Astrocyte of the hippocampus (primary cell): ENCODE measurements around the gene CSF2.
"Not testable (repeated sequence)": the region's sequence is repeated elsewhere in the genome, so short reads cannot be mapped to it uniquely, and the experiment has no call there.

Source experiments
- DNase-seq: peaks from one replicate; pipeline ENCODE4 v3.0.0; 2011; ENCODE audit warnings: low read depth, low spot score

Gene CSF2

DNA sequence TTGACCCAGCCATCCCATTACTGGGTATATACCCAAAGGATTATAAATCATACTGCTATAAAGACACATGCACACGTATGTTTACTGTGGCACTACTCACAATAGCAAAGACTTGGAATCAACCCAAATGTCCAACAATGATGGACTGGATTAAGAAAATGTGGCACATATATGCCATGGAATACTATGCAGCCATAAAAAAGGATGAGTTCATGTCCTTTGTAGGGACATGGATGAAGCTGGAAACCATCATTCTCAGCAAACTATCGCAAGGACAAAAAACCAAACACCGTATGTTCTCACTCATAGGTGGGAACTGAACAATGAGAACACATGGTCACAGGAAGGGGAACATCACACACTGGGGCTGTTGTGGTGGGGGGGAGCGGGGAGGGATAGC, 35.4 kb downstream of the CSF2 start:
- not testable (repeated sequence) for DNase-seq

DNA sequence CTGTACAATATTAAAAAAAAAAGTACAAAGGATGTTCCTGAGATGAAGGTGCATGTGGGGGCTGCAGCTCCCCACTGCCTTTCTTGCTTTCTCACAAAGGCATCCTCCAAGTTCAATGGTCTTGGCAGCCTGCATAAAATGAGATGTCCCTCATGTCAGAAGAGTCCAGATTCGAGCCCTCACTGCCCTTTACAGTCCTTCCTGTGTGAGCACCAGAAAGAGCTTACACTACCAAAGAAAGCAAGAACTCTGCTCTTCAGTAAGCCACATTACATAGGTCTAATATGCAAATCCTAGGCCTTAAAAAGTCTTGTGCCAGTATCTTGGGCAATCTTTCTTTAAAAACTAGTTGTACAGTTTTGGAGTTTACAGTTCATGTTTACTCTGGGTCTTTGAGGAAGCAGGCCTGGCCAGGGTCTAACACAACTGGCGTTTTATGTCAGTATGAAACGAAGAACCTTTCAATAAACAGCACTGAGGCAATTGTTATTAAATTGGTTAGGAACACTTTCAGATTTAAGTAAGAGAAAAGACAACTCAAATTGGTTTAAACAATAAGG, 36.0 kb downstream of the CSF2 start:
- DNase-seq: no peak

DNA sequence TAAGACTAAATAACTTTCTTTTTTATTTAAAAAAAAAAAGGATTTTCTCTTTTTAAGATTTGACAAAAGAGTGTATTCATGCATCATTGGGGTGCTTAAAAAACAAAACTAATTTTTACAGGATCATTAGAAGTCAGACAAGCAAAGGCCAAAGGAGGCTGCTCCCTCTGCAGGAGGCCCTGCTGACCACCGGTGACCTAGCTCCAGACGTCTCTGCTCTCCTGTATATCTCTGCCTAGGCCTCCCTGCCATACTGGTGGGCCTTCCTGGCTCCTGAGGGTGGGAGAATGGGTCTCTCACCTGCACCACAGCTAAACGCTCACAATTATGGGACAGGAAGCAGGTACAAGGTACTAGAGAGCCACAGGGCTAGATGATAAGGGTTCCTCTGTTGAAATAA, 36.6 kb downstream of the CSF2 start:
- no peak for DNase-seq

DNA sequence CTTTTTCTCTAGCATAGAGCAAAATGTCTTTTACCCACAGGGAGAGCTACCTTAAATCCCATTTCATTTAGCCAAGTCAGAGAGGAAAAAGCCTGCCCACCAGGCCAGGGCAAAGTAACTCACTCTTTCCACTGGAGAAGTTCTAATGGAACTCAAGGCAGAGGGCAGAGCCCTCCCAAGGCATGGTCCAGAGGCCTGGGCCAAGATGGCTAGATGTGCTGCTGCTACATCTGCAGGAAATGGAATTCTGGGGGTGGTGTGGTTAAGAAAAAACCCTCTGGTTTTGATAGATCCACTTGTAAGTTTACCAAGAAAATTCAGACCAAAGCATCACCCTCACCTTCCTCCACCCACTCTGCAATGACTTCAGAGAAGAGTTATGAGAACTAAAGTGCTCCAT, 37.3 kb downstream of the CSF2 start:
- no peak for DNase-seq

DNA sequence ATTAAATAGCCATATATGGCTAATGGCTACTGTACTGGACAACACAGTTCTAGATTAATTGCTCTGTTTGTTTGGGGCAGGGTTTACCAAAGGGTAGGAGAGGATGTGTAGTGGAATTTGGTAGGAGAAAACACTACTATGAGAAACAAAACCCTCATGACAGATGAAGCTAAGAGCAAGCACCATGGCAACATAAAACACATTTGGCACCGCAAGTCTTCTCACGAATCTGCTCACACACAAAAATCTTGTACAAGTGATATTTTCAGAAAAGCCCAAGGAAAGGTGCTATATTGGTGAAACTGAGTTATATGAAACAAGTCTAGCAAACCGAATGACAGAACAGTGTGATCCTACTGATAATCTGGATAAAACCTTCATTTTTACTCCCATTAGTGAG, 38.5 kb downstream of the CSF2 start:
- no peak for DNase-seq

DNA sequence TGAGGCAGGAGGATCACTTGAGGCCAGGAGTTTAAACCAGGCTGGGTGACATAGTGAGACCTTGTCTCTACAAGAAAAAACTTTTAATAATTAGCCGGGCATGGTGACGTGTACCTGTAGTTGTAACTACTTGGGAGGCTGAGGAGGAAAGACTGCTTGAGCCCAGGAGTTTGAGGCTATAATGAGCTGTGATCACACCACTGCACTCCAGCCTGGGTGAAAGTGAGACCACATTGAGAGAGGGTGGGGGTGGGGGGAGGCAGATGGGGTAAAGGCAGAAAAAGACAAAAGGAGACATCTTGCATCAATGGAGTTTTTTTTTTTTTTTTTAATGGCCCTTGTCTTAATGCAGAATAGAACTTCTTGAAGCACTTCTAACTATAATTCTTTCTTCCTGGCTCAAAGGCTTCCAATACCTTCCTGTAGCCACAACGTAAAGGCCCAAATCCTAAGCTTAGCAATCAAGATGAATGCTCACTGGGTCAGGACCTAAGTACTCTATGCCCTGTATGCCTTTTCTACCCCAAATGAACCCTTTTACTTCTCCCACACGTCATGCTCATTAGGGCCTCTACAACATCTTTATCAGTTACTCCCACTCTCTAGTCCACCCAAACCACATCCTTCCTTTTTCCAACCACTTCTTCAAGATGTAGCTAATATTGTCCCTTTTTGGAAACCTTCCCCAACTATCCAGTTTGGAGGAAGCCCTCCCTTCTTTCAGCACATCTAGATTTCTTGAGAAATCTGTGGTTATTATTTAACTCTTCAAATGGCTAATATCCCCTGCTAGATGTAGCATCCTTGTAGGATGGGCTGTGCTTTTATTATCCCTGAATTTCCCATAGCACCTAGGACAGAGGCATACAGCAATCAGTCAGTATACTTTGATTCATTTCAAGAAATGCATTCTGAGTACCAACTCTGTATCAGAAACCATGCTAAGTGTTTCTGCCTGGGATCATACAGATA, 40.8 kb downstream of the CSF2 start:
- no peak for DNase-seq

DNA sequence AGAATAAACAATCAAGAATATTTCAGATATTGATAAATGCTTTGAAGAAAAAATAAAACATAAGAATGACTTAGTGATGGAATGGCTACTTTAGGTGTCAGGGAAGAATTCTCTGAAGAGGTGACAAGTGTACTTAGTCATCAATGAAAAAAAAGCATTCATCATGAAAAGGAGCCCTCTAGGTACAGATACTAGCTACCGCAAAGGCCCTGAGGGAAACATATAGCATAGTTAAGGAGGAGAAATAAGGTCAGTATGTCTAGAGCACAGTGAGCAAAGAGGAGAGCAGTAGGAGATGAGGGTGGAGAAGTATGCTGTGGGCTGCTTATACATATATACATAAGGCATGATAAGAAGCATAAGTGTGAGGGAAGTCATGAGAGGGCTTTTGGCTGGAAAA, 41.8 kb downstream of the CSF2 start:
- no peak for DNase-seq

DNA sequence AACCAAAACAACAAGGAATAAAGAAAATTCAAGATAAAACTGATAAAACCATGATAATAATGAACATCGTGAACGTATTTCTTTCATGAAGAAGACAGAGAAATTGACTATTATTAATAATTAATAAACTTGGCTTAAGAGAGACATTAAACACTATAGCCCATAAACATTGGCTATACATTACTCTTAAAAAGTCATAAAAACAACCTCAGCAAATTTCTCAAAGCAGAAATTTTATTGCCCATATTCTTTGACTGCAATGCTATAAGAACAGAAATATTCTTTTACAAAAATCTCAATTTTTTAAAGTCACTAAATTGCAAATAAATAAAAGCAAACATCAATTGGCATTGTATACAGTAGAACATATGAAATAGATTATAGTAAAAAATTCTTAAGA, 42.5 kb downstream of the CSF2 start:
- DNase-seq: no peak

DNA sequence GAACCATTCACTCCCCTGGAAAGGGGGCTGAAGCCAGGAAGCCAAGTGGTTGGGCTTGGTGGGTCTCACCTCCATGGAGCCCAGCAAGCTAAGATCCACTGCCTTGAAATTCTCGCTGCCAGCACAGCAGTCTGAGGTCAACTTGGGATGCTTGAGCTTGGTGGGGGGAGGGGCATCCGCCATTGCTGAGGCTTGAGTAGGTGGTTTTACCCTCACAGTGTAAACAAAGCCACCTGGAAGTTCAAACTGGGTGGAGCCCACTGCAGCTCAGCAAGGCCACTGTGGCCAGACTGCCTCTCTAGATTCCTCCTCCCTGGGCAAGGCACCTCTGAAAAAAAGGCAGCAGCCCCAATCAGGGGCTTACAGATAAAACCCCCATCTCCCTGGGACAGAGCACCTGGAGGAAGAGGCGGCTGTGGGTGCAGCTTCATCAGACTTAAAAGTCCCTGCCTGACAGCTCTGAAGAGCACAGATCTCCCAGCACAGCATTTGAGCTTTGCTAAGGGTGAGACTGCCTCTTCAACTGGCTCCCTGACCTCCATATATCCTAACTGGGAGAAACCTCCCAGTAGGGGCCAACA, 43.4 kb downstream of the CSF2 start:
- DNase-seq: not testable (repeated sequence)

DNA sequence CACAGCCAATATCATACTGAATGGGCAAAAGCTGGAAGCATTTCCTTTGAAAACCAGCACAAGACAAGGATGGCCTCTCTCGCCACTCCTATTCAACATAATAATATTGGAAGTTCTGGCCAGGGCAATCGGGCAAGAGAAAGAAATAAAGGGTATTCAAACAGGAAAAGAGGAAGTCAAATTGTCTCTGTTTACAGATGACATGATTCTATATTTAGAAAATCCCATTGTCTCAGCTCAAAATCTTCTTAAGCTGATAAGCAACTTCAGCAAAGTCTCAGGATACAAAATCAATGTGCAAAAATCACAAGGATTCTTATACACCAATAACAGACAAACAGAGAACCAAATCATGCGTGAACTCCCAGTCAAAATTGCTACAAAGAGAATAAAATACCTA, 47.1 kb downstream of the CSF2 start:
- DNase-seq: not testable (repeated sequence)

DNA sequence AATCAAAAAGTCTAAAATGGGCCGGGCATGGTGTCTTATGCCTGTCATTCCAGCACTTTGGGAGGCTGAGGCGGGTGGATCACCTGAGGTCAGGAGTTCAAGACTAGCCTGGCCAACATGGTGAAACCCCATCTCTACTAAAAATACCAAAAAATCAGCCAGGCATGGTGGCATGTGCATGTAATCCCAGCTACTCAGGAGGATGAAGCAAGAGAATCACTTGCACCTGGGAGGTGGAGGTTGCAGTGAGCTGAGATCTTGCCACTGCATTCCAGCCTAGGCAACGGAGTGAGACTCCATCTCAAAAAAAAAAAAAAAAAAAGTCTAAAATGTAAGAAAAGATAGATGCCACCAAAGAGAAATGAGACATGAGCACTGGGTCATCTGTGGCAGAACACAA, 49.4 kb downstream of the CSF2 start:
- DNase-seq: not testable (repeated sequence)

DNA sequence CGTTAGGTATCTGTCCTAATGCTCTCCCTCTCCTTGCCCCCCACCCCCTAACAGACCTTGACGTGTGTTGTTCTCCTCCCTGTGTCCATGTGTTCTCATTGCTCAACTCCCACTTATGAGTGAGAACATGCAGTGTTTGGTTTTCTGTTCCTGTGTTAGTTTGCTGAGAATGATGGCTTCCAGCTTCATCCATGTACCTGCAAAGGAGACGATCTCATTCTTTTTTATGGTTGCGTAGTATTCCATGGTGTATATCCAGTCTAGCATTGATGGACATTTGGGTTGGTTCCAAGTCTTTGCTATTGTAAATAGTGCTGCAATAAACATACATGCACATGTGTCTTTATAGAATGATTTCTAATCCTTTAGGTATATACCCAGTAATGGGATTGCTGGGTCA, 50.0 kb downstream of the CSF2 start:
- not testable (repeated sequence) for DNase-seq
